NCI-H1105 (cell line): ENCODE results near the gene BAD.
"Not testable (repeated sequence)": the region's sequence is repeated elsewhere in the genome, so short reads cannot be mapped to it uniquely, and the experiment has no call there.

Source experiments
- DNase-seq: peaks from one replicate; lab custom pipeline; 2025; lab: John Stamatoyannopoulos, UW

BAD gene

DNA sequence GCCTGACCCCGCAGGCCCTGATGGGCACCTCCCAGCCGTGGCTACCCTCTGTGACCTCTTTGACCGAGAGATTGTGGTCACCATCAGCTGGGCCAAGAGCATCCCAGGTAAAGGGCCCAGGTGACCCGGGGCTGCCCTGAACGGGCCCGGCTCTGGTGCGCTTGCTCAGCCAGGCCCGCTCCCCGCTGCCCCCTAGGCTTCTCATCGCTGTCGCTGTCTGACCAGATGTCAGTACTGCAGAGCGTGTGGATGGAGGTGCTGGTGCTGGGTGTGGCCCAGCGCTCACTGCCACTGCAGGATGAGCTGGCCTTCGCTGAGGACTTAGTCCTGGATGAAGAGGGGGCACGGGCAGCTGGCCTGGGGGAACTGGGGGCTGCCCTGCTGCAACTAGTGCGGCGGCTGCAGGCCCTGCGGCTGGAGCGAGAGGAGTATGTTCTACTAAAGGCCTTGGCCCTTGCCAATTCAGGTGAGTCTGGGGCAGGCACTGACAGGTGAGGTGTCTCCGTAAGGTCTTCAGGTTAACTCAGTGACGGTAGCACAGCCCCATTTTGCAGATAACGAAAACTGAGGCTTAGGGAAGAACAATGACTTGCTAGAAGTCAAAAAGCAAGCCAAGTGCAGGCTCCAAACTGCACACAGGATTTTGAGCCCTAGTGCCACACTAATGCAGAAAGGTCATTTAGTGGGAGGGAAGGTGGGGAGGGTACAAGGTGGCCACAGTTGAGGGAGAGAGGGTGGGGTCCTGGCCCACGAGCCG is 30.5 kb upstream of the BAD start:
- DNase-seq: no peak

DNA sequence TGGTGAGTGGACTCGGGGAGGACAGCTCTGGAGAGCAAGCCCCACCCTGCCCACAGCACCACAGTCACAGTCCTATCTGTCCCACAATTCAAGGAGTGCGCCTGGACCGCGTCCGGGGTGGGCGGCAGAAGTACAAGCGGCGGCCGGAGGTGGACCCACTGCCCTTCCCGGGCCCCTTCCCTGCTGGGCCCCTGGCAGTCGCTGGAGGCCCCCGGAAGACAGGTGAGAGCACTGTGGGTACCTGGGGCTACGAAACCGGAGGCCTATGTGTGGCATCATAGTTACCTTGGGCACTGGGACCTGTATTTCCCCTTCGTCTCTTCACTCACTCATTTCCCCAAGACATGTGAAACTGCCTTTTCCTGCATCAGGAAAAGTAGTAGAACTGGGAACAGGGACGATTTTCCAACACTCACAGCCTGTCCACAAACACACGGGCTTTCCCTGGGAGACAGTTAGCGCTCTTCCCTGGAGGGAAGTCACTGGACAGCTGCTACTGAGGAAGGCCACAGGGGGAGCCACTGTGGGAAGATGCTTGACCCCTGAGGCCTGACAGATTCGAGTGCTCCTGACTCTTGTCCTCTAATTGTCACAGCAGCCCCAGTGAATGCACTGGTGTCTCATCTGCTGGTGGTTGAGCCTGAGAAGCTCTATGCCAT is 29.8 kb upstream of the BAD start:
- no peak for DNase-seq

DNA sequence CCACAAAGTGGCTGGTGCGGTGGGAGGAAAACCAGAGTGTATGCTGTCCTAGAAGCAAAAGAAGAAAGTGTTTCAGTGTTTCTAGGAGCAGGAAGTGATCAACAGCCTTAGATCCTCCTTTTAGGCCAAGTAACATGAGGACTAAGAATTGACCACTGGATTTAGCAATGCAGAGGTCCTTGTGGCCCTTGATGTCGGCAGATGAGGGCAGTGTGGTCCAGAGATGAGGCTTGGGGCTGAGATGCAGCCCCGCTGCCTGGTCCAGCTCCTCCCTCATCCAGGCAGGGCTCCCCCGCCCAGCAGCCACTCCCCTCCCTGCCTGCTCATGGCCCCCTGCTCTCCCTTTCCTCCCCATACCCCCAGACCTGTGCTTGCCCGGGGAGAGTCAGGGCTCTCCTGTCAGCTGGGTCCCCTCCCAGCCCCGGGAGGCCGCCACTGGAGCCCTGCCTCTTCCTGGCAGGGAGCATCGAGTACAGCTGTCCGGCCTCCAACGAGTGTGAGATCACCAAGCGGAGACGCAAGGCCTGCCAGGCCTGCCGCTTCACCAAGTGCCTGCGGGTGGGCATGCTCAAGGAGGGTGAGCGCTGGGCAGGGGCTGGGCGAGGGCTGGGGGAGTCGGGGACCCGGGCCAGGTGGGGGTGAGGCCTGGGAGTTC is 29.2 kb upstream of the BAD start:
- no peak for DNase-seq

DNA sequence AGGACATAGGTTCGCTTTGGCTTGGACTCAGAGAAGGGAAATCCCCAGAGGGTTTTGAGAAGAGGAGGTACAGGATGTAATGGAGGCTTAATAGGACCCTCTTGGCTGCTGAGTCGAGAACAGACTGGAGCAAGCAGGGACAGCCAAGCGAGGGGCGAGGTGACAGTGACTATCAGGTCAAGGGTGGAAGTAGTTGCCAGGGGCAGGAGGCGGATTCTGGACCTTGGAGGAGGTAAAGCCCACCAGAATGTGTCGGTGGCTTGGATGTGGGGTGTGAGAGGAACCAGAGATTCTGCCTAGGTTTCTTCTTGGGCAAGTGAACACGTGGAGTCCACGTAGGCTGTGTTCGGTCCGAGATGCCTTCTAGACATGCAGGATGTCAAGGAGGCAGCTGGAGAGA is 28.5 kb upstream of the BAD start:
- DNase-seq: no peak

DNA sequence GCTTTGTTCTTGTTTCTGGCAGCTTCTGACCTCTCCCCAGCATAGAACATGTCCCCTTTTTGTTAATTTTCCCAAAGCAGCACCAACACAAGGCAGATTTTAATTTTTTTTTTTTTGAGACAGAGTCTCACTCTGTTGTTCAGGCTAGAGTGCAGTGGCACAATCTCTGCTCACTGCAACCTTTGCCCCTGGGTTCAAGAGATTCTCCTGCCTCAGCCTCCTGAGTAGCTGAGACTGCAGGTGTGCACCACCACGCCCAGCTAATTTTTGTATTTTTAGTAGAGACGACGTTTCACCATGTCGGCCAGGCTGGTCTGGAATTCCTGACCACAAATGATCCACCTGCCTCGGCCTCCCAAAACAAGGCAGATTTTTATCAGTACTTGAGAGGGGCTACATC is 23.3 kb upstream of the BAD start:
- DNase-seq: not testable (repeated sequence)

DNA sequence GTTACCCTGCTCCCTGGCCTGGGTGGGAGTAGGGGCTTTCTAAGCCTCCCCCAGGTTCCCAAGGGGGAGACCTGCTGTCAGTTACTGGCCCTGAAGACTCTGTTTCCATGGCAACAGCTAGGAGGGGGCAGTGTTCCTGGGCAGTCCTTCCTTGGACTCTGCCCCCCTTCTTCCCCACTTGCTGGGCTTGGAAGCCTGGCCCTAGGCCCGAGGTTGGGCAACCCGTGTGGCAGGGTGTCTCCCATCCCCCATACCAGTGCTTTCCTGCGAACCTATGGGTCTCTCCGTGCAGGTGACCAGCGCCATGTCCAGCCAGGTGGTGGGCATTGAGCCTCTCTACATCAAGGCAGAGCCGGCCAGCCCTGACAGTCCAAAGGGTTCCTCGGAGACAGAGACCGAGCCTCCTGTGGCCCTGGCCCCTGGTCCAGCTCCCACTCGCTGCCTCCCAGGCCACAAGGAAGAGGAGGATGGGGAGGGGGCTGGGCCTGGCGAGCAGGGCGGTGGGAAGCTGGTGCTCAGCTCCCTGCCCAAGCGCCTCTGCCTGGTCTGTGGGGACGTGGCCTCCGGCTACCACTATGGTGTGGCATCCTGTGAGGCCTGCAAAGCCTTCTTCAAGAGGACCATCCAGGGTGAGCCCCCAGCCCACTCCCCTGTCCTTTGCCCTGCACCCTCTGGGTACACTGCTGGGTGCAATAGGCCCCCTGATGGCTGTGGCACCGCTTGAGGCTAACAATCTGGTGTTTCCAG is 22.6 kb upstream of the BAD start:
- DNase-seq: no peak

DNA sequence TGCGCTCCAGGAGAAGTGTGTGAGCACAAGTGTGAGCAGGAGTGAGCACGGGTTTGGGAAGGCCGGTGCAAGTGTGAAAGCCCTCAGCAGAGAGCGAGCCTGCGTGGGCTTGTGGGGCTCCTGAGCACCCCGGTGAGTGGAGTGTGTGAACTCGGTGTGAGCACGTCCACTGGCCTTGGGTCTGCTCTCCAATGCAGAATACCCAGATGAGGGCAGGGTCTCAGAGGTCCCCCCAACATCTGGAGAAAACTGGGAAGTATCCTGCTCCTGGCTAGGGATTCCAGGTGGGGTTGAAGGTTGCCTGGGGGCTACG is 22.1 kb upstream of the BAD start:
- DNase-seq: no peak

DNA sequence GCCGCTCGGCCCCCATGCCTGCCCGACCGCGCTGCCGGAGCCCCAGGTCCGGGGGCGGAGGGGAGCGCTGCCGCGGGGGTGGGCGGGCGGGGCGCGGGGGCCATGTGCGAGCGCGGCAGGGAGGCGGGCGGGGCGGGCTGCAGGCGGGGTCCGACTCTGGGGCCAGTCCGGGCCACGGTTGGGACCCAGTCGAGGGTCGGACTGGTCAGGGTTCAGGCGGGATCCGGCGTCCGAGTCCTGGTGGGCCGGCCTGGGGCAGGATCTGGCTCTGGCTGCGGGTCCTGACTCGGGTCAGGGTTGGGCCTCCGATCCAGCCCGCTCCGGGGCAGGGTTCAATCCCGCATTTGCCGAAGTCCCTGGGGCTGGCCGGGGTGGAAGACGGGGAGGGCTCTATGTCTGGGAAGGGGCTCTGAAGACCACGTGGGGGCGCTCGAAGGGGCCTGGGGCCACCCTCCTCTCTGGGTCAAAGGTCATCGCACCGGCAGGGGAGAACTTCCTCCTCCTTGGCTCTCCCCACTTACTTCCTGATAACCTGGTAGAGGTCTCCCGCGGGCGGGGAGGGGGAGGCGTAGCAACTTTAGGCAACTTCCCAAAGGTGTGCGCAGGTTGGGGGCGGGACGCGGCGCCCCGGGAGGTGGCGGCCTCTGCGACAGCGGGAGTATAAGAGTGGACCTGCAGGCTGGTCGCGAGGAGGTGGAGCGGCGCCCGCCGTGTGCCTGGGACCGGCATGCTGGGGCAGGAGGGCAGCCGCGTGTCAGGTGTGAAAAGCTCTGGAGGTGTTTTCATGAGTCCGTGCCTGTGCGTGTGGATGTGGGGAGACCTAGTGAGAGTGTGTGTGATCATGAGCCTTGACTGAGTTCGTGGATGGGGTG is 21.5 kb upstream of the BAD start:
- peak; percentile 51 for DNase-seq

DNA sequence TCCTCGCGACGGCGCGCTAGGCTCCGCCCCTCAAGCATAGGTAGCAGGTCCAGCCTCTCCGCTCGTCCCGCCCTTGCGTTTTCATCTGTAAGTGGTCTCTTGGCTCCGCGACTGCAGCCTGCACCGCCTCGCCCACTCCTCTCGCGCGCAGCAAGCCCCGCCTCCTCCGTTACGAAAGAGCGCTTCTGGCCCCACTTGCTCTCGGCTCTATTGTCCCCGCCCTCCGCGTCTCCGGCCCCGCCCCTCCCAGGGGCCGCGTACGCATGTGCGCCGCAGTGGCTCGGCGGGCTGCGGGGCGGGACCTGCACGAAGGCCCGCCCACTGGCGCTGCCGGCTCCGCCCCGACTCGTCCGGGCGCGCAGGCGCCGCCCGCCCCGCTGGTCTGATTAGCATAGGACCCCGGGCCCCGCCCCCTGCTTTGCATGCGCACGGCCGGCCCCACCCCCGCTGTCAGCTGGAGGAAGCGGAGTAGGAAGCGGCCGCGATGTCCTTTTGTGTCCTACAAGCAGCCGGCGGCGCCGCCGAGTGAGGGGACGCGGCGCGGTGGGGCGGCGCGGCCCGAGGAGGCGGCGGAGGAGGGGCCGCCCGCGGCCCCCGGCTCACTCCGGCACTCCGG is 20.7 kb upstream of the BAD start, which contains the start of gene ESRRA:
Gene ESRRA (plus strand): TSS at position 450 of the 616 bp plus-strand sequence. CDS start 1,656 bp downstream, outside the sequence.
- DNase-seq: peak; percentile 100

DNA sequence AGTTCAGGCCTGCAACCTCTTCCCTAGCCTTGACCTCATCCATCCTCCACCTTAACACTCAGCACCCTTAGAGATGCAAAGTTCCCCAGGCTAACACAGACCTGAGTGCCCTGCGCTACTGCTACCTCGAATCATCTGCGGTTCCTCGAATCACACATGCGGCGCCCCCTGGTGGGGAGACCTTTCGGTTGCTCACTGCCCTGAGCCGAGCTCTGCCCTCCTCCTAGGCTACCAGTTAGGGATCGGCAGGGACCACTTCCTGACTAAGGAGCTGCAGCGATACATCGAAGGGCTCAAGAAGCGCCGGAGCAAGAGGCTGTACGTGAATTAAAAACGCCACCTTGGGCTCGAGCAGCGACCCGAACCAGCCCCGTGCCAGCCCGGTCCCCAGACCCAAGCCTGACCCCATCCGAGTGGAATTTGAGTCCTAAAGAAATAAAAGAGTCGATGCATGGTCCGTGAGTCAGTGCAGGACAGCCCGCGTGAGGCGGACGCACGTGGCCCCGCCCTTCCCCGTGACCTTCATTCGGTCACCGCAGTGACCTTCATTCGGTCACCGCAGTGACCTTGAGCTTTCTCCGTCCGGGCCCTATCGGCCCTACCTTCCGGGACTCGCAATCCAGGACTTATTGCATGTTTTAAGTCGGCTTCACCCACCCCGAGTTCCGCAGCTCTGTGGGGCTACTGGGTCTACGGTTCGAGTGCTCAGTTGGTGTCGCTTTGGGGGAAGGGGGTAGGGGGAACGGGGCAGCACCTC is 20.0 kb upstream of the BAD start:
- peak; percentile 90 for DNase-seq

DNA sequence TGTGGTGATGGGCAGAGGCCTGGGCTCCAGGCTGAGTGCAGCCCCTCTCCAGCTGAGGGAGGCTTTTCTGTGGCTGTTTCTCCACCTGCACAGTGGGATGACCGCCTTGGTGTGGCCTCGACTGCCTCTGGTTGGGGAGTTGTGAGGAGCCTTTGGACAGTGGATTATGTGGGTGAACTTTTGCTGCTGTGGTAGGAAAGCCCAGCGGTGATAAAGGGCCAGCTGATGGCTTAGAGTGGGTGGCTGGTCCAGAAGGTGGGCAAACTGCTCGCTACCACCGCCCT is 19.5 kb upstream of the BAD start:
- DNase-seq: no peak

DNA sequence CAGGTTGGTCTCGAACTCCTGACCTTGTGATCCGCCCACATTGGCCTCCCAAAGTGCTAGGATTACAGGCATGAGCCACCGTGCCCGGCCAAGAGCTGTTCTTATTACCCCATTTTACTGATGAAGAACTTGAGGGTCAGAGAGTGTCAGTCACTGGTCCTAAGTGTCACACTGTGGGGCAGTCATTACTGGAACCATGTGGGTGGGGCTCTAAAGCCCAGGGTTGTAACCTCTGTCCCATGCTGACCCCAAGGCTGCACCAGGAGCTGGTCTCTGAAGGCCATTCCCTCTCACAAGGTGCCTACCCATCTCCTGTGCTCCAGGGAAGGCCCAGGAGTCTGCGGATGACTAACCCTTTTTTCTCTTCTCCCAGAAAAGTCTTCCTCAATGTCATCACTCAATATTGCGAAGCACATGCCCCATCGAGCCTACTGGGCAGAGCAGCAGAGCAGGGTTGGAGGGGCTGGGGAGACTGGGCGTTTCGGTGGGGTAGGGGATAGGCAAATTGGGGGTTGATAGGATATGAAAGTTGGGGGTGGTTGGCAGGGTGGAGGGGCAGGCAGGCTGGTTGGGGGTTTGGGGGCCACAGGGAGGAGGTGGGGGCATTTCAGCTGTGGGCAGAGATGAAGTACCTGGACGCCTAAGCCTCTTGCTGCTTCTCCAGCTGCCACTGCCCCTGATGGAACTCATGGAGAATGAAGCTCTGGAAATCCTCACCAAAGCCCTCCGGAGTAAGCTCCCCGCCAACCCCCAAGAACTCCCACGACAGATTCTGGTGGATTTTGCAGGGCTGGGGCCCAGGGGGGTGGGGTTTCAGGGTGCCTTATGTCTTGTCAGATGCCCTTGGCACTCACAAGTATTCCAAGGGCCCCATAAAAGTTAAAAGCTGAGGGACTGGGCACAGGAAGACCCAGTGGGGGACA is 18.9 kb upstream of the BAD start:
- no peak for DNase-seq

DNA sequence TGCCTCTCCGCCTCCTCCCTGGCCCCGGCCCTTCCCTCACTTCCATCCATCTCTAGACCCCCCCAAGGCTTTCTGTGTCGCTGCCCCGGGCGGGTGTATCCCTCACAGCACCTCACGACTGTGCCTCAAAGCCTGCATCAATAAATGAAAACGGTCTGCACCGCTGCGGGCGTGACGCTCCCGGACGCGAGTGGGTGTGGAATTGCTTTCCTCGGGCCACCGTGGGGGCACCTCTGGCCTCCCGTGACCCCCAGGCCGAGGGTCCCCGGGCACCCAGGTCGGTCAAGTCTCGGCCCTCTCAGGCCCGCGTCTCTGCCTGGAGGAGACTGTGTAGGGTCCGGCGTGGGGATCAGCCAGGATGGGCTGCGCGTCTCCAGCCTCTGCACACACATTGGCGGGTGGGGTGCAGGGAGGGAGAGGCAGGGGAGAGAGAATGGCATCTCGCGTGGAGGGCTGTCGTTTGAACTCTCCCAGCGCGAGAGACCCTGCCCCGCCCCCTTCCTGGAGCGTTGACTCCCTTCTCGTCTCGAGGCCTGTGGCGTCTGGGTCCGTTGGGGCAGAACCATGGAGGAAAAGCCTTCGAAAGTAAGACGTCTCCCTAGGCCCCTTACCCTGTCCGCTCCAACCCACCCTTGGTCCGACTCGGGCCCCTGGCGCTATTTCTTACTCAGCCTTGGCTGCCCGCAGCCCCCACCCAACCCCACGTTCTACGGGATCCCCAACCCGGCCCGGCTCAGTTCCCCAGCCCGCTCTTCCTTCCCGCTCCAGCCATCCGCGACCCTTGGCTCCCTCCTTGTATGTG is 15.6 kb upstream of the BAD start, which contains the start of gene CATSPERZ:
Gene CATSPERZ (plus strand): TSS at position 512 of the 802 bp plus-strand sequence. CDS start 53 bp downstream, at position 565.
- peak; percentile 7 for DNase-seq

DNA sequence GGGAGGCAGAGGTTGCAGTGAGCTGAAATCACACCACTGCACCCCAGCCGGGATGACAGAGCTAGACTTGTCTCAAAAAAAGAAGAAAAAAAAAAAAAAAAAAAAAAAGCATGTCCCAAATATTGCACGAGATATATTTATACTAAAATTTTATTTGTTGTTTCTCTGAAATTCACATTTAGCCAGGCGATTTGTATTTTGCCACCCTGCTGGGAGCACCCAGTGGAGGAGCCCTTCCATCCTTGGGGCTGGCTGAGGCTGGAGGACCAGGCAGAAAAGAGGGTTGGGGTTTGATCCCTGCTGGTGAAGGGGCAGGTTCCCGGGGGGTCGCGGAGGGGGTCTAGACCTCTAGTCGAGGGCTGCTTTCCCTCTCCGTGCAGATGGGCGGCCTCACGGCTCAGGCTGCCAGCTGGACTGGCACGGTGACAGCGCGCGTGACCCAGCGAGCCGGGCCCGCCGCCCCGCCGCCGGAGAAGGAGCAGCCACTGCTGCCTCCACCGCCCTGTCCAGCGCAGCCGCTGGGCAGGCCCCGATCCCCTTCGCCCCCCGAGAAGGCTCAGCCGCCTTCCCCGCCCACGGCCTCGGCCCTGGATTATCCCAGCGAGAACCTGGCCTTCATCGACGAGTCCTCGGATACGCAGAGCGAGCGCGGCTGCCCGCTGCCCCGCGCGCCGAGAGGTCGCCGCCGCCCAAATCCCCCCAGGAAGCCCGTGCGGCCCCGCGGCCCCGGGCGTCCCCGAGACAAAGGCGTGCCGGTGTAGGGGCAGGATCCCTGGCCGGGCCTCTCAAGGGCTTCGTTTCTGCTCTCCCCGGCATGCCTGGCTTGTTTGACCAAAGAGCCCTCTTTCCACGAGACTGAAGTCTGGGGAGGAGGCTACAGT is 14.7 kb upstream of the BAD start:
- DNase-seq: no peak

DNA sequence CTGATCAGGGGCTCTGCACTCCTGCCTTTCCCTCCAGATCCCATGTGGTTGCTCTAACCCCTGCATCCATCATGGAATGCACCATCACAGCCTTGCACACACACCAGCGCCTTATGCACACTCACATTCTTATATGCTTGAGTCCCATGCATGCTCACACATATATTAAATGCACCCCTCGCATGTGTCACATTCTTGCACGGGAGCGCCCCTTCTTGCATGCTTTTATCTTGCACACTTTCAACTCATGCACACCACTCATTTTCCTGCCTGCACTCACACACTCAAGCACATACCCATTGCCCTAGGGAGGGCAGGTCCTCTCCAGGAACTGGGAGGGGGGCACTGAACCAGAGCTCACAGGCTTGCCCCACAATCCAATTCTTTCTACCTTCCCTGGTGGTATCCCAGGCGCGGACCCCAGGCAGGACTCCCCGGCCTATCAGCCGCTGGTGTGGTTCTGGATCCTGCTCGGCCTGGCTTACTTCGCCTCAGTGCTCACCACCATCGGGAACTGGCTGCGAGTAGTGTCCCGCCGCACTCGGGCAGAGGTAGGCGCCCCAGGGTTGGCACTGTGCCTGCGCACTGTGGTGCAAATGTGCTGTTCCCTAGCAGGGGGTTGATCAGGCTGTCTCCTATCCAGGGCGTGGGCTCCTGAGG is 13.4 kb upstream of the BAD start:
- no peak for DNase-seq

DNA sequence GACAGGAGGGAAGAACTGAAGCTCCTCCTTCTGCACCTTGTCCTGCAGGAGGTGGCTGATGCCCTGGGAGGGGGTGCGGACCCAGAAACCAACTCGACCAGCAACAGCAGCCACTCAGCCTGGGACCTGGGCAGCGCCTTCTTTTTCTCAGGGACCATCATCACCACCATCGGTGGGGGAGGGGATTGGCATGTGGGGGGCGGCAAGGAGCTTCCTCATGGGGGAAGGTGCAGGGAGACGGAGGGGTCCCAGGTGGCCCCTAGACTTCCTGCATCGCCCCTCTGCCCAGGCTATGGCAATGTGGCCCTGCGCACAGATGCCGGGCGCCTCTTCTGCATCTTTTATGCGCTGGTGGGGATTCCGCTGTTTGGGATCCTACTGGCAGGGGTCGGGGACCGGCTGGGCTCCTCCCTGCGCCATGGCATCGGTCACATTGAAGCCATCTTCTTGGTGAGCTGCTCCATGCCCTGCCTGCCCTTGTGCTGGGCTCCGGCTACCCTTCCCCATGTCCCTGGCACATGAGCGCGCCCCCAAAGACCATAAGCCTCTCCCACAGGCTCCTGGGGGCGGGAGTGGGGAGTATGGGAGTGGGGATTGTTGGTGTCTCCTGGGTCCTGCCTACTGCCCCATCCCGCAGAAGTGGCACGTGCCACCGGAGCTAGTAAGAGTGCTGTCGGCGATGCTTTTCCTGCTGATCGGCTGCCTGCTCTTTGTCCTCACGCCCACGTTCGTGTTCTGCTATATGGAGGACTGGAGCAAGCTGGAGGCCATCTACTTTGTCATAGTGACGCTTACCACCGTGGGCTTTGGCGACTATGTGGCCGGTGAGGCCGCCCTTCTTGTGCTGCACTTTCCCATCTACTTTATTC is 12.6 kb upstream of the BAD start:
- DNase-seq: no peak
